Mucosa of descending colon (tissue), 3 donors: Measurements from ENCODE around the gene RASSF5. TPM values are rescaled to one million over a fixed set of nuclear protein-coding genes. Genes with fewer than 3 reads are reported as not detected.

Experiments used
- ATAC-seq: fragments of 200-7000 bp; cut with Tn5 transposase; one replicate; pipeline ENCODE4 v1.9.1; 2020; ENCODE audit warnings: mild to moderate bottlenecking, moderate library complexity
- DNase-seq, 3 donors: peaks; one replicate each; pipeline ENCODE4 v3.0.0-alpha.2; 2020
- H3K36me3 ChIP-seq: fragments of 200-600 bp; one replicate; pipeline ENCODE4 v1.8.0; 2021; ENCODE audit warnings: low read depth, mild to moderate bottlenecking
- H3K4me1 ChIP-seq: fragments of 200-600 bp; one replicate; pipeline ENCODE4 v1.8.0; 2021; ENCODE audit warnings: low read depth, mild to moderate bottlenecking
- H3K4me3 ChIP-seq: fragments of 200-600 bp; one replicate; pipeline ENCODE4 v1.8.0; 2021; ENCODE audit warnings: mild to moderate bottlenecking
- H3K9me3 ChIP-seq: fragments of 200-600 bp; one replicate; pipeline ENCODE4 v1.8.0; 2021; ENCODE audit warnings: mild to moderate bottlenecking
- intact Hi-C, 2 donors: fragments of 100-400 bp; cut with DNase I in 1 of 2; cut with micrococcal nuclease in 1 of 2; formaldehyde crosslinking; loops; one replicate each; pipeline versions ENCODE4 v1.11.0 to v1.11.1; 2022; cut with DNase I, micrococcal nuclease
- total RNA-seq, 3 donors: library from RNA; stranded (reverse); fragmentation: NEBNext Ultra II Directional in 2 of 3; extraction: Animal tissue kit (Norgen Biotek cat#: 25700) in 2 of 3; gene quantifications; one replicate each; pipeline versions ENCODE4 v1.2.1 to v1.2.4, GENCODE V29; 2021 to 2023
- TF ChIP-seq, protein P1 (sequence below): fragments of 200-600 bp; IDR thresholded peaks from one replicate; pipeline ENCODE4 v1.8.0; 2022; ENCODE audit warnings: antibody characterized with exemption, mild to moderate bottlenecking
- donor health status: DM: no; HTN: no; CAD: no; lungs with moderate emphysema.
- donor health status: DM: no; HTN: no; CAD: no.
- donor health status: DM: no; HTN: yes; CAD: no.

RASSF5 gene
- total RNA-seq, 3 donors from 2014 or later: 5.3 to 7.6 (median 5.8) TPM

DNA sequence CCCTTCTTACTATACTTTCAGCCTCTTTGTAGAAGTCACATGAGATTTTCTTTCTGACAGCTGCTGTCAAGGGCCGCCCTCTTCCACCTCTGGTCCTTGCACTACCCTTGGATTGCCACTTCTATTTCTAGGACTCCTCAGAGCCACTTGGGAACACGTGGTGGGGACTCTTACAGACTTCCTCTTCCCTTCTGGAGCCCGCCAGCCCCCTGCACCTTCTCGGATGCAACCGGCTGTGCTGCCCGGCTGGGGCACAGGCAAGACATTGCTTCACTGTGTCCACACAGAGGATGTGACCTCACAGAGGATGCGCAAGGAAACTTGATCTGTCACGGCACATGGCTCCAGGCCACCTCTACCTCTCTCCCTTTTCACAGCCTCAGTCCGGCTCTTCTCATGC lies 39.4 kb upstream of the RASSF5 start:
- intact Hi-C loops: no loop called here
- TF ChIP-seq, protein P1, sequence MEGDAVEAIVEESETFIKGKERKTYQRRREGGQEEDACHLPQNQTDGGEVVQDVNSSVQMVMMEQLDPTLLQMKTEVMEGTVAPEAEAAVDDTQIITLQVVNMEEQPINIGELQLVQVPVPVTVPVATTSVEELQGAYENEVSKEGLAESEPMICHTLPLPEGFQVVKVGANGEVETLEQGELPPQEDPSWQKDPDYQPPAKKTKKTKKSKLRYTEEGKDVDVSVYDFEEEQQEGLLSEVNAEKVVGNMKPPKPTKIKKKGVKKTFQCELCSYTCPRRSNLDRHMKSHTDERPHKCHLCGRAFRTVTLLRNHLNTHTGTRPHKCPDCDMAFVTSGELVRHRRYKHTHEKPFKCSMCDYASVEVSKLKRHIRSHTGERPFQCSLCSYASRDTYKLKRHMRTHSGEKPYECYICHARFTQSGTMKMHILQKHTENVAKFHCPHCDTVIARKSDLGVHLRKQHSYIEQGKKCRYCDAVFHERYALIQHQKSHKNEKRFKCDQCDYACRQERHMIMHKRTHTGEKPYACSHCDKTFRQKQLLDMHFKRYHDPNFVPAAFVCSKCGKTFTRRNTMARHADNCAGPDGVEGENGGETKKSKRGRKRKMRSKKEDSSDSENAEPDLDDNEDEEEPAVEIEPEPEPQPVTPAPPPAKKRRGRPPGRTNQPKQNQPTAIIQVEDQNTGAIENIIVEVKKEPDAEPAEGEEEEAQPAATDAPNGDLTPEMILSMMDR: no peak
- no peak for ATAC-seq
- peaks cover 22% of the 10 kb centered on the region for H3K4me1 ChIP-seq
- DNase-seq: peak in 1 of 3 donors; percentile 76
- no peak overlapping the region for H3K4me3 ChIP-seq
- no peaks in the 10 kb centered on the region for H3K9me3 ChIP-seq
- H3K36me3 ChIP-seq: no peaks in the 10 kb centered on the region

DNA sequence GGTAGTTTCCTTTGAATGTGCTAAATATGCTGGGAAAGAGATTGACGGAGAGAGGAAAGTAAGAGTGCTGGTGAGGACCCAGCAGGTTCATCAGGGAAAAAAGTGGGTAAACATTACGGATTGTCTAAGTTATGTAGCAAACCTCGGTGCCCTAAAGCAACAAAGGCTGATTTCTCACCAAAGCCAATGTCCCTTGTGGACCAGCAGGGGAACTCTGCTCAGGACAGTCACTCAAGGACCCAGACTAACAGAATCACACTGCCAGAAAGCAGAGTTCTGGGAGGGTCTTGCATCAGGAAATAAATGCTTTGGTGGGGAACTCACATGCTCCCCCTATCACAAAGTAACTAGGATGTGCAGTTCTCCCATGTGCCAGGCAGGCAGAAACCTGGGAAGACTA lies 38.8 kb upstream of the RASSF5 start:
- DNase-seq (no peak), ATAC-seq (no peak)
- no peaks in the 10 kb centered on the region for H3K36me3 ChIP-seq
- TF ChIP-seq, protein P1: no peak
- H3K4me3 ChIP-seq: no peak overlapping the region
- peaks cover 22% of the 10 kb centered on the region for H3K4me1 ChIP-seq
- intact Hi-C loops: no loop called here
- H3K9me3 ChIP-seq: no peaks in the 10 kb centered on the region

GRCh38 chr1:206469411-206469932 lies 37.9 kb upstream of the RASSF5 start:
- Histone ChIP-seq H3K9me3 (no peaks in the 10 kb centered on the region), H3K4me3 (no peak overlapping the region), H3K4me1 (peaks cover 22% of the 10 kb centered on the region), H3K36me3 (no peaks in the 10 kb centered on the region)
- intact Hi-C loops: no loop called here
- TF ChIP-seq, protein P1: no peak
- ATAC-seq (peak; percentile 75), DNase-seq (peak; percentile 72 to 78 (median 77))

- Histone ChIP-seq H3K36me3 (no peaks in the 10 kb centered on the region), H3K9me3 (no peaks in the 10 kb centered on the region), H3K4me3 (peak within 1 kb of the TSS; percentile 67), H3K4me1 (peaks cover 22% of the 10 kb centered on the region)
- DNase-seq: peak; percentile 72 to 74 (median 74)
- intact Hi-C loops: no loop called here
- peak; percentile 85 for ATAC-seq
- TF ChIP-seq, protein P1: no peak
These were observed 37.2 kb upstream of the RASSF5 start, which contains the start of gene IKBKE for GRCh38 chr1:206469933-206470691. TSS of gene IKBKE (plus strand) at chr1:206470476. CDS start at chr1:206473228, 2,752 bp downstream.

DNA sequence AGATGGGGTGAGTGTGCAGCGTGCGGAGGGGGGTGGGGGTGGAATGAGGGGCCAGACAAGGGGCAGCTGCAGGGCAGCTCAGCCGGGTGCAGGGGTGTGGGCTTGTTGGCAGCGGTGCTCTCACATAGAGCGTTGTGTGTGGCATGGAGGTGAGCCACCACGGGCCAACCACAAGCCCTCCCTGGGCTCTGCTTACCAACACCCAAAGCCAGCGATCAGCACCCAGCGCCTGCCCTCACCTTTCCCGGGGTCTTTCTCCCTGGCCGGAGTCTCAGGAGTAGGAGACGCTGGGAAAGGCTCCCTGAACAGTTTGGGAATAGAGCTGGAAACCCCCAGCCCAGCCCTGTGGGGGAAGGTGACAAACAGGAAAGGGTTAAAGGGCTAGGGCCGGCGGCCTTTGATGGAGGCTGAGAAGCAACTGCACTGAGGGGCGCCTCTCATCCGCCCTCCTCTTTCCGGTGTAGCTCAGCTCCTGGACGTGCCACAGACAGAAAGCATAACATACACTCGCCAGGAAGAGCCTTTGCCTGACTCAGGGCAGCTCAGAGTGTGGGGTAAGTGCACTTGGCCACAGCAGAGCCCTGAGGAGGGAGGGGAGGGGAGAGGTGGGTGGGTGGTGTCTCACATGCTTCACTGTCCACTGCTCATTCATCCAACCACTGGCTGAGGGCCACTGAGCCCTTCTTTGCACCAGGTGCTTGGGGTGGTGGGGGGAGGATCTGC lies 36.5 kb upstream of the RASSF5 start:
- H3K4me1 ChIP-seq: peaks cover 22% of the 10 kb centered on the region
- peak overlapping the region; percentile 67 for H3K4me3 ChIP-seq
- peak; percentile 61 for ATAC-seq
- no peaks in the 10 kb centered on the region for H3K9me3 ChIP-seq
- TF ChIP-seq, protein P1: no peak
- intact Hi-C loops: no loop called here
- DNase-seq: peak in 2 of 3 donors; percentile 41 to 61
- no peaks in the 10 kb centered on the region for H3K36me3 ChIP-seq
